HEK293 (cell line): Measurements from ENCODE around the gene PPA1.

Experiments used
- ZNF416 ChIP-seq: fragments of 450-650 bp; formaldehyde crosslinking; IDR thresholded peaks from 2 replicates; pipeline ENCODE4 v1.5.1; 2016; ENCODE audit warnings: missing biosample characterization, missing genetic modification characterization
- ZNF664 ChIP-seq: fragments of 450-650 bp; formaldehyde crosslinking; IDR thresholded peaks from 2 replicates; pipeline ENCODE4 v1.5.1; 2016; ENCODE audit warnings: missing biosample characterization, missing genetic modification characterization
- TF ChIP-seq, protein P1 (sequence below): fragments of 450-650 bp; formaldehyde crosslinking; IDR thresholded peaks from 2 replicates; pipeline ENCODE4 v1.5.1; 2016; ENCODE audit warnings: missing biosample characterization, missing genetic modification characterization

DNA sequence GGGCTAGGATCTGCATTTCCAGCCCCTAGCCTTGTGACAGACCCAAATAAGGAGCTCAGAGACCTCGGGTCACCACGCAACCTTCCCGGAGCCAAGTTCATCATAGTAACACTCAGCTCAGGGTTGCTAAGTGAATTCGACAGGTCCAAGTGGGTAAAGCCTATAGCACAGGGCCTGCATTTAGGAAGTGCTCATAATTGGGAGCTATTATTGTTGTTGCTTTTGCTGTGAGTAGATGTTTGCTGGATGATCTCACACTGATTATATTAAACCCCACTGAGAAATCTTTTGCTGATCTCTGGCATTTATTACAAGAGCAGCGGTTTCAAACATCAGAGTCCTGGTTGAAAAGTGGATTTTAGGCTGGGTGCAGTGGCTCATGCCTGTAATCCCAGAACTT lies 42.6 kb downstream of the PPA1 start:
- TF ChIP-seq ZNF416 (tag by site-specific recombination): no peak
- TF ChIP-seq, protein P1, sequence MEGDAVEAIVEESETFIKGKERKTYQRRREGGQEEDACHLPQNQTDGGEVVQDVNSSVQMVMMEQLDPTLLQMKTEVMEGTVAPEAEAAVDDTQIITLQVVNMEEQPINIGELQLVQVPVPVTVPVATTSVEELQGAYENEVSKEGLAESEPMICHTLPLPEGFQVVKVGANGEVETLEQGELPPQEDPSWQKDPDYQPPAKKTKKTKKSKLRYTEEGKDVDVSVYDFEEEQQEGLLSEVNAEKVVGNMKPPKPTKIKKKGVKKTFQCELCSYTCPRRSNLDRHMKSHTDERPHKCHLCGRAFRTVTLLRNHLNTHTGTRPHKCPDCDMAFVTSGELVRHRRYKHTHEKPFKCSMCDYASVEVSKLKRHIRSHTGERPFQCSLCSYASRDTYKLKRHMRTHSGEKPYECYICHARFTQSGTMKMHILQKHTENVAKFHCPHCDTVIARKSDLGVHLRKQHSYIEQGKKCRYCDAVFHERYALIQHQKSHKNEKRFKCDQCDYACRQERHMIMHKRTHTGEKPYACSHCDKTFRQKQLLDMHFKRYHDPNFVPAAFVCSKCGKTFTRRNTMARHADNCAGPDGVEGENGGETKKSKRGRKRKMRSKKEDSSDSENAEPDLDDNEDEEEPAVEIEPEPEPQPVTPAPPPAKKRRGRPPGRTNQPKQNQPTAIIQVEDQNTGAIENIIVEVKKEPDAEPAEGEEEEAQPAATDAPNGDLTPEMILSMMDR (tag by site-specific recombination): no peak
- no peak for TF ChIP-seq ZNF664 (tag by site-specific recombination)
